SKM-1 treated with dmso at 0.1 percent for 144 hours (cell line): ENCODE results near the gene ZNF521.
"Not testable (repeated sequence)": the region's sequence is repeated elsewhere in the genome, so short reads cannot be mapped to it uniquely, and the experiment has no call there.

Source experiments
- DNase-seq: peaks from one replicate; lab custom pipeline; 2025; ENCODE audit not compliant: unreplicated experiment; lab: John Stamatoyannopoulos, UW

The ZNF521 gene

GRCh38 chr18:25042641-25043051 lies 309.3 kb downstream of the ZNF521 start:
- DNase-seq = no peak

GRCh38 chr18:25039781-25040180 lies 312.2 kb downstream of the ZNF521 start:
- DNase-seq = no peak

- DNase-seq = no peak
Observed at GRCh38 chr18:25038261-25038660, 313.7 kb downstream of the ZNF521 start.

- no peak for DNase-seq
Observed at GRCh38 chr18:25033747-25034471, 318.1 kb downstream of the ZNF521 start.

- not testable (repeated sequence) for DNase-seq
Observed at GRCh38 chr18:25033175-25033574, 318.8 kb downstream of the ZNF521 start.

GRCh38 chr18:25029802-25030201 lies 322.2 kb downstream of the ZNF521 start:
- DNase-seq = no peak

GRCh38 chr18:25019931-25020330 lies 332.0 kb downstream of the ZNF521 start:
- DNase-seq = no peak

GRCh38 chr18:25019086-25019860 lies 332.7 kb downstream of the ZNF521 start:
- no peak for DNase-seq

GRCh38 chr18:25016666-25017065 lies 335.3 kb downstream of the ZNF521 start:
- DNase-seq = no peak

GRCh38 chr18:25016181-25016580 lies 335.8 kb downstream of the ZNF521 start:
- no peak for DNase-seq
